Measurements from ENCODE around the gene CATSPER4.

CATSPER4 gene

DNA sequence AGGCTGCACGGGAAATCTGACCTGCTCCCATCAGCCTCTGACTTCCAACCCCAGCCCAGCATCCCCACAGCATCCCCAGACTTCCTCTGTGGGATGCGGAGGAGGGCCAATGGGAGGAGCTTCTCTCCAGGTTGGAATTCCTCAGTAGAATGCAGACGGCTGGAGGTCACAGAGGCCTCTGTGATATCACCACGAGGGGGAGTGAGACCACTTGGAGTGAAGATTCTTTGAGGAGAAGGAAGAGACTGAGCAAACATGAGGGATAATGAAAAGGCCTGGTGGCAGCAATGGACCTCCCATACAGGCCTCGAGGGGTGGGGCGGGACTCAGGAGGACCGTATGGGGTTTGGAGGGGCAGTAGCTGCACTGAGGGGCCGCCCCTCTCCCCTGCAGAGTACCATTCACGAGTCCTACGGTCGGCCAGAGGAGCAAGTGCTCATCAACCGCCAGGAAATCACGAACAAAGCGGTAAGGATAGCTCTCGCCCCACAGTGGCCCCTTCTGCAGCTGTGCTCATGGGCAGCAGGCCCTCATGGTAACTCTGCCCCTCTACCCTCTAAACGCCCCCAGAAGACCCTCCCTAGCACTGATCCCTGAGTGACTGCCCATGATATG is at the start of gene CATSPER4:
Gene CATSPER4 (plus strand): TSS at position 230 of the 615 bp plus-strand sequence. CDS start 26 bp downstream, at position 256.
- TF ChIP-seq, protein P1, sequence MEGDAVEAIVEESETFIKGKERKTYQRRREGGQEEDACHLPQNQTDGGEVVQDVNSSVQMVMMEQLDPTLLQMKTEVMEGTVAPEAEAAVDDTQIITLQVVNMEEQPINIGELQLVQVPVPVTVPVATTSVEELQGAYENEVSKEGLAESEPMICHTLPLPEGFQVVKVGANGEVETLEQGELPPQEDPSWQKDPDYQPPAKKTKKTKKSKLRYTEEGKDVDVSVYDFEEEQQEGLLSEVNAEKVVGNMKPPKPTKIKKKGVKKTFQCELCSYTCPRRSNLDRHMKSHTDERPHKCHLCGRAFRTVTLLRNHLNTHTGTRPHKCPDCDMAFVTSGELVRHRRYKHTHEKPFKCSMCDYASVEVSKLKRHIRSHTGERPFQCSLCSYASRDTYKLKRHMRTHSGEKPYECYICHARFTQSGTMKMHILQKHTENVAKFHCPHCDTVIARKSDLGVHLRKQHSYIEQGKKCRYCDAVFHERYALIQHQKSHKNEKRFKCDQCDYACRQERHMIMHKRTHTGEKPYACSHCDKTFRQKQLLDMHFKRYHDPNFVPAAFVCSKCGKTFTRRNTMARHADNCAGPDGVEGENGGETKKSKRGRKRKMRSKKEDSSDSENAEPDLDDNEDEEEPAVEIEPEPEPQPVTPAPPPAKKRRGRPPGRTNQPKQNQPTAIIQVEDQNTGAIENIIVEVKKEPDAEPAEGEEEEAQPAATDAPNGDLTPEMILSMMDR (IDR thresholded peaks at IDR 0.05) = no peak

DNA sequence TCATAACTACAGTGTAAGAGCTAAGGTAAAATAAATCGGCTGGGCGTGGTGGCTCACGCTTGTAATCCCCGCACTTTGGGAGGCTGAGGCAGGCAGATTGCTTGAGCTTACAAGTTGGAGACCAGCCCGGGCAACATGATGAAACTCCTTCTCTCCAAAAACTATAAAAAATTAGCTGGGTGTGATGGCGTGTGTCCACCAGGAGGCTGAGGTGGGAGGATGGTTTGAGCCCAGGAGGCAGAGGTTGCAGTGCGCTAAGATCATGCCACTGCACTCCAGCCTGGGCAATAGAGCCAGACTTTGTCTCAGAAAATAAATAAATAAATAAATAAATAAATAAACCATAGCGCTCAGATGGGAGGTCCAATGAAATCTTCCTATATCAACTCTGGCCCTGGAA is 48.2 kb upstream of the CATSPER4 start:
- TF ChIP-seq, protein P1 (IDR thresholded peaks at IDR 0.05) = no peak

DNA sequence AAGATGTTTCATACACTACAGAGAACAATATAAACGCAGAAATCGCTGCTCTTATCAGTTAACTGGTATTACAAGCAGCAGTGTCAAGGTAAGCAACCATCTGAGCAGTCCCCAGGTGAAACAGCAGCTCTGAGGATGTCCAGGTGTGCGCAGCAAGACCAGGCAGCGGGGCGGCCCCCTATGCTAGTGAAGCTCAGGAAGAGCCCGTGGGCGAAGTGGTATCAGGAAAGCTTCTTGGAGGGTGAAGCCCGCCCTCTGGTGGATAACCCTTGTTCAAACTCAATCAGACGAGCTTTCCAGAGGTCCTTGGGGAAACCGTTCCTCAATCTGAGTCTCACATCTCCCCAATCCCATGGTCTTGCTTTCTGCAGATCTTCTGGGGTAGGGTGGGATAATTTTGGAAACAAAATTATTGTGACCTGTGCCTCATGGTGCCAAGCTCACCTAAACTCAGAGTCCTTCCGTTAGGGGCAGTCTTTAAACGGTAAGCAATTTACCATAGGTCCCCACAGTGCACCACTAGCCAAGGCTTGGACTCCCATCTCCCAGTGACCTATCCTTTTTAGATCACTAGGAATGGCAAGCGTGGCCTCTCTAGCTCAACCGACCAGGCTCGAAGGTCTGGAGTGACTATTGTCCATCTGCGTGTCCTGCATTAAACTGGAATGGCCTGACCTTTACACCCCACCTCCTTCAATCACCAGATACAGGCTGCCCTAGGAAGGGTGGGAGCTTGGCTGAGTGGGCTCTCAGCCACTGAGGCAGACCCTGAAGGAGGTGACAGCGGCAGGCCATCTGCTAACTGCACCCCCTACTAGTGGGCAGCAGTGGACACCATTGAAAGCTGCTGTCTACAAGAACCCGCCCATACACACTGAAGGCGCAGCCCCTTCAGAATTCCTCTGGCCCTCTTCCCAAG is 45.1 kb upstream of the CATSPER4 start:
- TF ChIP-seq, protein P1 (IDR thresholded peaks at IDR 0.05) = peak; percentile 47; the same call in 1 of the 2 replicates

DNA sequence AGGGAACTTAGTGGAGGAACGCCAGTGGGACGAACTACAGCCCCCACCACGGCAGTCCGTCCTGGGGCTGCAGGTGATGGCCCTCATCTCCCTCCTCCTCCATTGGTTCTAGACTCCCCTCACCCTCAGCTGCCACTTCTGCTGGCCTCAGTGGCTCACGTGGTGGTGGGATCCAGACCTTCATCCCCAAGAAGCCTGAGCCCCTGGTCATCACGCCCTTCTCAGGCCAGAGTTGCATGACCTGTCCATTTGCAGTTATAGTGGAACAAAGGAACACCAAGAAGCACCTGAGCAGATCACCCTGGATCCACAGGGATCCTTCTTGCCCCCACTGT is 44.5 kb upstream of the CATSPER4 start:
- TF ChIP-seq, protein P1 (IDR thresholded peaks at IDR 0.05) = no peak

DNA sequence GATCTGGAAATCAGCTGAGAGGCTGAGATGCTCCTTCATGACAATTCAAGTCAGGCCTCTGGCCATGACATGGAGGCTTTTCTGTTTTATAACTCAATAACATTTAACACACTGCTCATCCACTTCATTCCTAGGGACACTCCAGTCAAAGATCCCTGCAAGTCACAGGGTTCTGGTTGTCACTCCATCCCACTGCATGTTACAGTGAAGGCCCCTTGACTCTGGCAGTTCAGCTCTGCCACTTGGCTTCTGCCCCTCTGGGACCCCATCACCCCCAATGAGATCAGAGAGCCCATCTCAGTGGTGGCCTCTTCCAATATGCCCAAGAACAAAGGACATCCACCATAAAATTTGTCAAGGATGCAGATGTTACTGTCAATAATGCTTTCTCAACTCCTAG is 41.5 kb upstream of the CATSPER4 start:
- TF ChIP-seq, protein P1 (IDR thresholded peaks at IDR 0.05) = no peak

DNA sequence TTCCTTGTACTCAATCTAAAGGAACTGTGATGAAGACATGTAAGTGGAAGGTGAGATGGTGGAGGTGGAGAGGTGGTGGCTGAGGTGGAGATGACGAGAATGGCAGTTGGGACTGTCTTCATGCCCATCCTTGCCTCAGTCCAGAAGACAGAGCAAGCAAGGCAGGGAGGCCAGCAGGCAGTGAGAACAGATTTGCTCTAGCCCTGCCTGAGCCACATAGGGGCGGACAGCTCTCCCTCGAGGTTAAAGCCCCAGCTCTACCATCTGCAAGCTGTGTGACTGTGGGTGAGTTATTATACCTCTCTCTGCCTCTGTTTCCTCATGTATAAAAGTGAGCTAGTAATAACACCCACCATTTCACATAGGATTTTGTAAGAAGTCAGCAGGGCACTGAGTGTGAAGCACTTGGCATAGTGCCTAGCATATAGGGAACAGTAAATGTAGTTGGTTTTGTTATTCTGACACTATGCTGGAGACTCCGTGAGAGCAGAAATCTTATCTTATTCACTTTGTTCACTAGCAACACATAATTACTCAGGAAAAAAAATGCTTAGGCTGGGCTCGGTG is 36.4 kb upstream of the CATSPER4 start:
- TF ChIP-seq, protein P1 (IDR thresholded peaks at IDR 0.05) = no peak

DNA sequence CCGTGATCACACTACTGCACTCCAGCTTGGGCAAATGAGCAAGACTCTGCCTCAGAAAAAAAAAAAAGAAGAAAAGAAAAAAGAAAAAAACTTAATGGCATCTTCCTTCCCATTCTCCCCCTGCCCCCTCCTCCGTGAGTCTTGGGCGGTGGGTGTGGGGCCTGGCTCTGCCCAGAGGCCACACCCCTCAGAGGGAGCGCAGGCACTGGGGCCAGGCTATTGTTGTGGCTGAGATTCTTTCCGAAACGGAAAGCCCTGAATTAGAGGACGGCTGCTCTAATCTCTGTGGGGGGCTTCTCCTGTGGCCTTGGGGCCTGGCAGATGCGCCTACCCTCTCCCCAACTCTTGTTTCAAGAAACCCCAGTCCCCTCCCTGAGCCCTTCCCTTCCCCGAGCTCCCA is 35.7 kb upstream of the CATSPER4 start:
- TF ChIP-seq, protein P1 (IDR thresholded peaks at IDR 0.05) = no peak
